Ascending aorta (tissue), 2 donors: ENCODE measurements around the gene MED12. TPM values are rescaled to one million over a fixed set of nuclear protein-coding genes. Genes with fewer than 3 reads are reported as not detected.

Experiments used
- DNase-seq, 2 donors: peaks; one replicate each; pipeline ENCODE4 v3.0.0-alpha.2; 2019; ENCODE audit warnings: low spot score in 2 of 2
- H3K27ac ChIP-seq, 2 donors: fragments of 200-600 bp; sonication (generic); one replicate each; pipeline ENCODE4 v1.5.1; 2016 to 2017; ENCODE audit warnings: mild to moderate bottlenecking in 1 of 2
- H3K27me3 ChIP-seq: fragments of 200-600 bp; sonication (generic); one replicate; pipeline ENCODE4 v1.5.1; 2017
- H3K36me3 ChIP-seq, 2 donors: fragments of 200-600 bp; sonication (generic); one replicate each; pipeline ENCODE4 v1.5.1; 2016
- H3K4me1 ChIP-seq, 2 donors: fragments of 200-600 bp; sonication (generic); one replicate each; pipeline ENCODE4 v1.5.1; 2016 to 2017; ENCODE audit warnings: mild to moderate bottlenecking in 1 of 2
- H3K4me3 ChIP-seq, 2 donors: fragments of 200-600 bp; sonication (generic); one replicate each; pipeline ENCODE4 v1.5.1; 2016 to 2017; ENCODE audit warnings: mild to moderate bottlenecking in 1 of 2
- H3K9me3 ChIP-seq, 2 donors: fragments of 200-600 bp; sonication (generic); one replicate each; pipeline ENCODE4 v1.5.1; 2016
- CTCF ChIP-seq, 3 experiments: fragments of 200-600 bp in 2 of 3; fragments of 450-650 bp in 1 of 3; sonication (generic) in 2 of 3; IDR thresholded peaks; one replicate each; pipeline ENCODE4 v1.5.1; 2016 to 2019; ENCODE audit warnings: antibody characterized with exemption in 3 of 3, mild to moderate bottlenecking in 1 of 3, moderate library complexity in 1 of 3
- intact Hi-C: fragments of 100-400 bp; cut with DNase I; formaldehyde crosslinking; loops from one replicate; pipeline ENCODE4 v1.15.1; 2023
- total RNA-seq: library from RNA; depleted of rRNA; stranded (reverse); fragments of >200 nt; gene quantifications from one replicate; pipeline ENCODE4 v1.1.0, GENCODE V29; 2016

Gene MED12
- total RNA-seq, 1 donor from 2014 or later, result 36.9 TPM

- Histone ChIP-seq H3K4me3 (no peak overlapping the region), H3K27me3 (no peaks in the 10 kb centered on the region), H3K27ac (no peak overlapping the region), H3K36me3 (no peaks in the 10 kb centered on the region), H3K4me1 (no peaks in the 10 kb centered on the region), H3K9me3 (no peaks in the 10 kb centered on the region)
- no peak for TF ChIP-seq CTCF (IDR thresholded peaks at IDR 0.05)
- intact Hi-C loops, result loop anchor here (10.0 kb wide), 2 partner anchors 181 to 749 kb away; partner anchors contain the start of gene TAF1
- no peak for DNase-seq
Observed at GRCh38 chrX:71183341-71183740, 64.9 kb downstream of the MED12 start.

- DNase-seq, result no peak
- TF ChIP-seq CTCF (IDR thresholded peaks at IDR 0.05), result no peak
- Histone ChIP-seq H3K27ac (no peak overlapping the region), H3K4me3 (no peak overlapping the region), H3K4me1 (no peaks in the 10 kb centered on the region), H3K27me3 (no peaks in the 10 kb centered on the region), H3K36me3 (no peaks in the 10 kb centered on the region), H3K9me3 (no peaks in the 10 kb centered on the region)
- intact Hi-C loops, result loop anchor here (10.0 kb wide), 2 partner anchors 181 to 749 kb away; partner anchors contain the start of gene TAF1
Observed at GRCh38 chrX:71184092-71184491, 65.7 kb downstream of the MED12 start.

- intact Hi-C loops, result loop anchor here (10.0 kb wide), 2 partner anchors 180 to 750 kb away; partner anchors contain the start of gene TAF1
Observed at GRCh38 chrX:71184803-71185495, 66.6 kb downstream of the MED12 start.

GRCh38 chrX:71191248-71191647, 72.9 kb downstream of the MED12 start:
- no peaks in the 10 kb centered on the region for H3K36me3 ChIP-seq
- H3K4me3 ChIP-seq, result no peak overlapping the region
- intact Hi-C loops, result no loop called here
- no peak for DNase-seq
- no peaks in the 10 kb centered on the region for H3K27me3 ChIP-seq
- TF ChIP-seq CTCF (IDR thresholded peaks at IDR 0.05), result no peak
- H3K4me1 ChIP-seq, result no peaks in the 10 kb centered on the region
- H3K9me3 ChIP-seq, result no peaks in the 10 kb centered on the region
- no peak overlapping the region for H3K27ac ChIP-seq

More at GRCh38 chrX:71184803-71185495, 66.6 kb downstream of the MED12 start:
- Histone ChIP-seq H3K27ac (no peak overlapping the region), H3K27me3 (no peaks in the 10 kb centered on the region), H3K4me3 (no peak overlapping the region), H3K9me3 (no peaks in the 10 kb centered on the region), H3K36me3 (no peaks in the 10 kb centered on the region), H3K4me1 (no peaks in the 10 kb centered on the region)
- DNase-seq, result no peak
- no peak for TF ChIP-seq CTCF (IDR thresholded peaks at IDR 0.05)

Other genes starting within 250 kb of the MED12 start
- gene TEX11, start 209.9 kb upstream of the MED12 start, total RNA-seq, result not detected
- not detected for gene SLC7A3, start 187.5 kb upstream of the MED12 start, total RNA-seq
- gene SNX12, start 50.3 kb upstream of the MED12 start, total RNA-seq, result 31.2 TPM
- gene FOXO4, start 22.7 kb upstream of the MED12 start, total RNA-seq, result 8.0 TPM
- gene CXorf65, start 11.9 kb upstream of the MED12 start, total RNA-seq, result not detected
- 2.4 TPM for gene IL2RG, start 7.0 kb upstream of the MED12 start, total RNA-seq
- gene NLGN3, start 26.2 kb downstream of the MED12 start, total RNA-seq, result 0.21 TPM
- not detected for gene GJB1, start 104.6 kb downstream of the MED12 start, total RNA-seq
- gene ZMYM3, start 135.5 kb downstream of the MED12 start, total RNA-seq, result 12.5 TPM
- gene NONO, start 165.0 kb downstream of the MED12 start, total RNA-seq, result 178 TPM
- gene ITGB1BP2, start 183.2 kb downstream of the MED12 start, total RNA-seq, result not detected
- gene TAF1, start 247.8 kb downstream of the MED12 start, total RNA-seq, result 63.2 TPM